Esophagus muscularis mucosa (tissue), 4 donors: ENCODE results near the gene WNT11. TPM values are rescaled to one million over a fixed set of nuclear protein-coding genes. Genes with fewer than 3 reads are reported as not detected.

Source experiments
- DNase-seq: peaks from one replicate; pipeline ENCODE4 v3.0.0-alpha.2; 2017; ENCODE audit errors: extremely low spot score
- H3K27ac ChIP-seq, 4 donors: fragments of 200-600 bp; sonication (generic); replicated peaks in 1 of 4; 1 replicate in 3 of 4; 2 replicates in 1 of 4; pipeline ENCODE4 v1.5.1; 2016 to 2019; ENCODE audit warnings: mild to moderate bottlenecking in 1 of 4
- H3K27me3 ChIP-seq, 4 donors: fragments of 200-600 bp; sonication (generic); one replicate each; pipeline versions ENCODE4 v1.5.1 to v1.6.0; 2016 to 2019
- H3K36me3 ChIP-seq, 4 donors: fragments of 200-600 bp; sonication (generic); one replicate each; pipeline ENCODE4 v1.5.1; 2016 to 2019
- H3K4me1 ChIP-seq, 4 donors: fragments of 200-600 bp; sonication (generic); one replicate each; pipeline ENCODE4 v1.5.1; 2016 to 2019
- H3K4me3 ChIP-seq, 4 donors: fragments of 200-600 bp; sonication (generic); 1 replicate in 2 of 4; 2 replicates in 2 of 4; pipeline ENCODE4 v1.5.1; 2016 to 2019; ENCODE audit warnings: mild to moderate bottlenecking in 4 of 4, moderate library complexity in 1 of 4
- H3K9me3 ChIP-seq, 4 donors: fragments of 200-600 bp; sonication (generic); 1 replicate in 3 of 4; 2 replicates in 1 of 4; pipeline ENCODE4 v1.5.1; 2016 to 2019
- CTCF ChIP-seq, 3 experiments: fragments of 200-600 bp in 2 of 3; fragments of 450-650 bp in 1 of 3; sonication (generic) in 2 of 3; IDR thresholded peaks; one replicate each; pipeline ENCODE4 v1.5.1; 2017 to 2019; ENCODE audit warnings: antibody characterized with exemption in 3 of 3, mild to moderate bottlenecking in 2 of 3, moderate library complexity in 1 of 3
- EP300 ChIP-seq: sonication (generic); formaldehyde crosslinking; IDR thresholded peaks from one replicate; pipeline ENCODE4 v1.6.1; 2017; ENCODE audit warnings: antibody characterized with exemption
- POLR2A ChIP-seq: fragments of 450-650 bp; IDR thresholded peaks from one replicate; pipeline ENCODE4 v1.6.1; 2017; ENCODE audit warnings: antibody characterized with exemption, moderate library complexity, mild to moderate bottlenecking, low read depth
- POLR2AphosphoS5 ChIP-seq, 2 donors: sonication (generic); formaldehyde crosslinking; IDR thresholded peaks; one replicate each; pipeline ENCODE4 v1.6.1; 2017; ENCODE audit warnings: antibody characterized with exemption in 2 of 2
- WGBS: methylation state at CpG from one replicate; pipeline ENCODE4 v1.1.5; 2018; 5-methylcytosine and 5-hydroxymethylcytosine counted together
- intact Hi-C: fragments of 100-400 bp; cut with DNase I; formaldehyde crosslinking; loops from one replicate; pipeline ENCODE4 v1.15.1; 2023
- total RNA-seq, 4 donors: library from RNA; depleted of rRNA; stranded (reverse); fragments of >200 nt; gene quantifications; one replicate each; pipeline versions ENCODE4 v1.1.0 to v1.2.1, GENCODE V29; 2016

Gene WNT11
- total RNA-seq, 4 donors from 2014 or later, result 3.7 to 11.0 (median 7.7) TPM

- no peak overlapping the region for H3K27ac ChIP-seq
- H3K9me3 ChIP-seq, result no peaks in the 10 kb centered on the region
- no peaks in the 10 kb centered on the region for H3K4me1 ChIP-seq
- DNase-seq, result no peak
- intact Hi-C loops, result no loop called here
- no peaks in the 10 kb centered on the region for H3K27me3 ChIP-seq
- H3K36me3 ChIP-seq, result peaks cover 0 to 19% (median 0%) of the 10 kb centered on the region in 4 donors
- TF ChIP-seq POLR2A (no peak), CTCF (IDR thresholded peaks at IDR 0.05) (no peak), EP300 (no peak), POLR2AphosphoS5 (IDR thresholded peaks at IDR 0.05) (no peak)
- 94% methylated on average over 5 of the region's 6 CpGs for WGBS
- no peak overlapping the region for H3K4me3 ChIP-seq
These were observed 8.2 kb downstream of the WNT11 start for GRCh38 chr11:76197941-76198640.

- TF ChIP-seq EP300, result no peak
- no peak for TF ChIP-seq CTCF (IDR thresholded peaks at IDR 0.05)
- TF ChIP-seq POLR2AphosphoS5 (IDR thresholded peaks at IDR 0.05), result no peak
- TF ChIP-seq POLR2A, result no peak
- no peak overlapping the region for H3K4me3 ChIP-seq
- intact Hi-C loops, result no loop called here
- H3K9me3 ChIP-seq, result no peaks in the 10 kb centered on the region
- no peaks in the 10 kb centered on the region for H3K4me1 ChIP-seq
- H3K36me3 ChIP-seq, result peaks cover 0 to 19% (median 0%) of the 10 kb centered on the region in 4 donors
- 87% methylated on average over 6 of the region's 6 CpGs for WGBS
- no peak overlapping the region for H3K27ac ChIP-seq
- no peaks in the 10 kb centered on the region for H3K27me3 ChIP-seq
- DNase-seq, result no peak
These were observed 9.0 kb downstream of the WNT11 start for GRCh38 chr11:76197332-76197731.

GRCh38 chr11:76196849-76197248 is 9.5 kb downstream of the WNT11 start:
- no peak for TF ChIP-seq CTCF (IDR thresholded peaks at IDR 0.05)
- no peak for TF ChIP-seq POLR2AphosphoS5 (IDR thresholded peaks at IDR 0.05)
- no peak for TF ChIP-seq POLR2A
- no peak for TF ChIP-seq EP300
- peaks cover 0 to 19% (median 0%) of the 10 kb centered on the region in 4 donors for H3K36me3 ChIP-seq
- 97% methylated on average over 3 of the region's 3 CpGs for WGBS
- no peak for DNase-seq
- H3K27ac ChIP-seq, result no peak overlapping the region
- H3K4me1 ChIP-seq, result no peaks in the 10 kb centered on the region
- H3K27me3 ChIP-seq, result no peaks in the 10 kb centered on the region
- no peak overlapping the region for H3K4me3 ChIP-seq
- H3K9me3 ChIP-seq, result no peaks in the 10 kb centered on the region
- intact Hi-C loops, result no loop called here

- peaks cover 0 to 19% (median 0%) of the 10 kb centered on the region in 4 donors for H3K36me3 ChIP-seq
- H3K9me3 ChIP-seq, result no peaks in the 10 kb centered on the region
- no peak for TF ChIP-seq POLR2A
- no peak for TF ChIP-seq POLR2AphosphoS5 (IDR thresholded peaks at IDR 0.05)
- no peak for TF ChIP-seq CTCF (IDR thresholded peaks at IDR 0.05)
- no peak for TF ChIP-seq EP300
- H3K4me3 ChIP-seq, result no peak overlapping the region
- H3K27ac ChIP-seq, result no peak overlapping the region
- intact Hi-C loops, result no loop called here
- WGBS, result 85% methylated on average over 20 of the region's 21 CpGs
- DNase-seq, result no peak
- H3K27me3 ChIP-seq, result no peaks in the 10 kb centered on the region
- H3K4me1 ChIP-seq, result peaks cover 10 to 18% (median 16%) of the 10 kb centered on the region in 4 donors
These were observed 11.2 kb downstream of the WNT11 start for GRCh38 chr11:76194872-76195668.
